Stimulated activated effector memory CD8-positive, alpha-beta T cell treated with anti-CD3 and anti-CD28 coated beads, Interleukin-12 subunit alpha, Interleukin-12 subunit beta, amount 100 ng/mL, for 72 hours (primary cell): ENCODE results near the gene RASA2.
A peak's percentile ranks its signal among the peaks of the same experiment; 100 is the strongest.

Experiments used
- ATAC-seq: fragments of 150-1000 bp; cut with Tn5 transposase; 2 replicates; pipeline ENCODE4 v1.10.0; 2021
- DNase-seq, 2 donors: peaks; one replicate each; pipeline ENCODE4 v3.0.0; 2021 to 2022; ENCODE audit warnings: low spot score in 2 of 2
- H3K27ac Mint-ChIP-seq: one replicate; pipeline ENCODE4 v1.8.0; 2022; ENCODE audit warnings: mild to moderate bottlenecking, mixed read lengths
- H3K36me3 Mint-ChIP-seq: one replicate; pipeline ENCODE4 v1.8.0; 2022; ENCODE audit warnings: mild to moderate bottlenecking, mixed read lengths
- H3K4me1 Mint-ChIP-seq: one replicate; pipeline ENCODE4 v1.8.0; 2022; ENCODE audit warnings: mixed read lengths
- H3K4me3 Mint-ChIP-seq: one replicate; pipeline ENCODE4 v1.8.0; 2022; ENCODE audit warnings: mild to moderate bottlenecking, mixed read lengths
- H3K9me3 Mint-ChIP-seq: one replicate; pipeline ENCODE4 v1.8.0; 2022; ENCODE audit warnings: mixed read lengths

RASA2 gene

DNA sequence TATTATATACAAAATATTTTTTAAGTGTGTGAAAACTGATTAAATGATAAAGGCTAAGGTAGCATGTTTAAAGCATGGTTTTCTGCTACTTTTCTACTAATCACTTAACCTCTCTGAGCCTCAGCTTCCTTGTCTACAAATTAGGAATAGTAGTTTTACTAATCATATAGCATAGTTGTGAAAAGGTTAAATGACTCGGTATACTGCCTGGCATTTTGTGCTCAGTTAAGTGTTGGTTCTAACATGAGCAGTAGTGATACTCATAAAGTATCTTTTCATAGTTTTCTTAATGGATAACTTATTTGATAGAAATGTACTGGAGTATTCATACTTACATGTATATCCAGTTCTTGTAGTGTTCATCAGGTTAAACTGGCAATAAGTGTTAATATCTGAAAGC is 13.6 kb downstream of the RASA2 start:
- ATAC-seq (peak; percentile 57), DNase-seq (no peak)
- Mint-ChIP-seq H3K4me1 (peaks cover 41% of the 10 kb centered on the region), H3K9me3 (no peaks in the 10 kb centered on the region), H3K4me3 (peak overlapping the region; percentile 60), H3K27ac (peak overlapping the region; percentile 89), H3K36me3 (peaks cover 25% of the 10 kb centered on the region)

- ATAC-seq = no peak
- Mint-ChIP-seq H3K9me3 (peaks cover 3% of the 10 kb centered on the region), H3K36me3 (peaks cover 14% of the 10 kb centered on the region), H3K4me3 (no peak overlapping the region), H3K27ac (no peak overlapping the region), H3K4me1 (peaks cover 31% of the 10 kb centered on the region)
- DNase-seq = no peak
Measured at GRCh38 chr3:141505166-141505565, 18.3 kb downstream of the RASA2 start.

DNA sequence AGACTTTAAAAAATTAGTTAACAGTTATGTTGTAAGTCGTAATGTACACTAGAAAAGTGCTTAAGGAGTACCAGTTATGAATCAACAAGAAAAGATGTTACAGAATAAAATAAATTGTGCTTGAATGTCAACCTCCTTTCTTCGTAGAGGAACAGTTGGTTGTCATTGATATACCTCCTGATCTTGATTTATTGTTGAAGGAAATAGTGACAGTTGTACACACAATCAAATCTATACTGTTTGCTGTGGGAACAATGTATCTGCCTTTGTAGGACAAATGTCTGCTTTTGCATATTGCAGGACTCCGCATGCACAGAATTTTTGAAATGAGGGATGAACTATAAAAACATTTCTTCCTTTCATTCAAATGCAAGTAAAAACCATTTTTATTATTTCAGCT is 19.2 kb downstream of the RASA2 start:
- Mint-ChIP-seq H3K36me3 (peaks cover 16% of the 10 kb centered on the region), H3K4me3 (no peak overlapping the region), H3K4me1 (peaks cover 39% of the 10 kb centered on the region), H3K27ac (no peak overlapping the region), H3K9me3 (peaks cover 7% of the 10 kb centered on the region)
- ATAC-seq (no peak), DNase-seq (no peak)

GRCh38 chr3:141507392-141508066 is 20.7 kb downstream of the RASA2 start:
- no peak overlapping the region for H3K4me3 Mint-ChIP-seq
- peaks cover 31% of the 10 kb centered on the region for H3K36me3 Mint-ChIP-seq
- no peak overlapping the region for H3K27ac Mint-ChIP-seq
- H3K9me3 Mint-ChIP-seq = peaks cover 7% of the 10 kb centered on the region
- ATAC-seq (no peak), DNase-seq (no peak)
- H3K4me1 Mint-ChIP-seq = peaks cover 39% of the 10 kb centered on the region

DNA sequence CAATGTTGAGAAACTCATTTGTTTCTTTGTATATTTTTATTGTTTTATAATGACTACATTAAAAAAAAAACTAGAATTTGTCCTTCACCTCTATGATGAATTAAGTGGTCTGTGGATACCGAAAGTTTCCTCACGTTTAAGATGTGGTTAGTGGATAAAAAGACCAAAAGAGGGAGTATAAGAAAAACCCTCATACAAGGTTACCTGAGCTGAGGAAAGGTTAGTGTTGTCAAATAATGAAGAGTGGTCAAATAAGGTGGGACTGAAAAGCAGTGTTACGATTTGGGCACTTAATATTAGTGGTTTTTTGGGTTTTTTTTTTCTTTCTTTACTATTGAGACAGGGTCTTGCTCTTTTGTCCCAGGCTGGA is 21.2 kb downstream of the RASA2 start:
- Mint-ChIP-seq H3K27ac (no peak overlapping the region), H3K4me1 (peaks cover 39% of the 10 kb centered on the region), H3K4me3 (no peak overlapping the region), H3K36me3 (peaks cover 36% of the 10 kb centered on the region), H3K9me3 (peaks cover 7% of the 10 kb centered on the region)
- DNase-seq (no peak), ATAC-seq (no peak)

DNA sequence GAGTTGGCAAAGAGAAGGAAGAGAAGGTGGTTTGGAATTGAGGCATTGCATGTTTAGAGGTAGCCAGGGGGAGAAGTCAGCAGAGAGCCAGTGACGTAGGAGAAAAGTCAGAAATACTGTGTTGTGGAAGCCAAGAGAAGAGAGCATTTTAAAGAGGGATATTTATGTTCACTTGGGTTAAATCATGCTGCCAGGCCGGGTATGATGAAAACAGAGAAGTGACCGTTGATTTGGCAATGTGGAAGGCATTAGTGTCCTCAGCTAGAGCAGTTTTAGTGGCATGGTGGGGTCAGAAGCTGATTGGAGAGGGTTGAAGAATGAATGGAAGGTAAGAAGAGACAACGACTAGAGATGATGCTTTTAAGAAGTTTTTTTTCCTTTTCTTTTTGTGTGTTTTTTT is 24.5 kb downstream of the RASA2 start:
- H3K36me3 Mint-ChIP-seq = peaks cover 69% of the 10 kb centered on the region
- DNase-seq (no peak), ATAC-seq (no peak)
- no peak overlapping the region for H3K4me3 Mint-ChIP-seq
- H3K27ac Mint-ChIP-seq = peak overlapping the region; percentile 41
- peaks cover 7% of the 10 kb centered on the region for H3K9me3 Mint-ChIP-seq
- peaks cover 44% of the 10 kb centered on the region for H3K4me1 Mint-ChIP-seq

- DNase-seq (no peak), ATAC-seq (no peak)
- Mint-ChIP-seq H3K27ac (no peak overlapping the region), H3K36me3 (peaks cover 95% of the 10 kb centered on the region), H3K4me3 (no peak overlapping the region), H3K9me3 (peaks cover 8% of the 10 kb centered on the region), H3K4me1 (peaks cover 33% of the 10 kb centered on the region)
Measured at GRCh38 chr3:141514382-141514781, 27.6 kb downstream of the RASA2 start.

DNA sequence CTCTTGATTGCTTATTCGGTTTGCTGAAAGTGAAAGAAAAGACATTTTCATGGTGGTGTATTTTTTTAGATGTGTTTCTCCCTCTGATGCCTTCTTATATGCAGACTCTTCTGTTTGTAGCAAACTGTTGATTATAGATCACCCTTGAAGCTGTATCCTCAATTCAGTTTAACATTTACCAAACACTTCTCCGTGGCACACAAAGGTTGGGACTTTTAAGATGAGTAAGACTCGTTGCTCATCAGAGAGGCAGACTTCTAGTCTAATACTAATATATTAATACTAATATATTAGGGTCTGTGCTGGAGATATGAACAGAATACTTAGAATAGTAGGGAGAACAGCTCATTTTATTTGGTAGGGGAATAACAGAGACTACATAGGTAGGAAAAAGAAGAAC is 32.8 kb downstream of the RASA2 start:
- ATAC-seq (no peak), DNase-seq (no peak)
- Mint-ChIP-seq H3K27ac (no peak overlapping the region), H3K36me3 (peaks cover 90% of the 10 kb centered on the region), H3K9me3 (peaks cover 3% of the 10 kb centered on the region), H3K4me1 (peaks cover 29% of the 10 kb centered on the region), H3K4me3 (peak overlapping the region; percentile 34)

DNA sequence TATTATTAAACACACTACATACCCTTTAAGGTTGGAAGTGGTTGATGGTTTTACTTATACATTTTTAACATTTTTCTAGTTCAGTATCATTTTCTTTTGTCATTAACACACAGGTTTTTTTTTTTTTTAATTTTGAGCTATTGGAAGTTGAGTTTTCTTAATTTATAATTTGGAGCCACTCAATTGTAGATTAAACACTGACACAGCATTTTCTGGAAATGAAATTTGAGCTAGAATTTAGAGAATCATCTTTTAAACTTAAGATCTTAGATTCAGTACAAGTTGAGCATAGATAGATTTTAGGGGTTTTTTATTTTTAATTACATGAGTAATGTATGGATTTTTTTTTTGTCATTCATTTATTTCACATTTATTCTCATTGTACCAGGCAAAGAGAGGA is 35.0 kb downstream of the RASA2 start:
- H3K27ac Mint-ChIP-seq = peak overlapping the region; percentile 26

GRCh38 chr3:141523615-141524375 is 37.0 kb downstream of the RASA2 start:
- peaks cover 80% of the 10 kb centered on the region for H3K36me3 Mint-ChIP-seq

More for the DNA sequence above, 35.0 kb downstream of the RASA2 start:
- Mint-ChIP-seq H3K36me3 (peaks cover 86% of the 10 kb centered on the region), H3K4me1 (peaks cover 38% of the 10 kb centered on the region), H3K4me3 (no peak overlapping the region), H3K9me3 (peaks cover 3% of the 10 kb centered on the region)
- no peak for ATAC-seq
- DNase-seq = no peak

DNA sequence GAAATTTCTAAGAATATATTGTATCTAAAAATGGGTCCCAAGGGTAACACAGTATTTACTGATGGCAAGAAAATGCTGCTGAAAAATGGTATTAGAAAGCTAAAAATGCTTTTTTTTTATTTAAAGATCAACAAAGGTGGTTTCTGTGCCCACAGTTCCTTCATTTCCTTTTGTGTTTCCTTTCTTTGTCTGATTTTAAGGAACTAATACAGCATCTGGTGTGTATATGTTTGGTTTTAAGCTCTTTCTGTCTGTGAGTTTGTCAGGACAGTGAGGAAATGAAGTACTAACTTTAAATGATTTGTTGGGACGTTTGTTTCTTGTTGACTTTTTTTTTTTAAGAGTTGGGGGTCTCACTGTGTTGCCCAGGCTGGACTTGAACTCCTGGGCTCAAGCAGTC is 38.2 kb downstream of the RASA2 start:
- ATAC-seq (no peak), DNase-seq (no peak)
- Mint-ChIP-seq H3K4me3 (no peak overlapping the region), H3K4me1 (peaks cover 45% of the 10 kb centered on the region), H3K27ac (peak overlapping the region; percentile 18), H3K36me3 (peaks cover 72% of the 10 kb centered on the region), H3K9me3 (no peaks in the 10 kb centered on the region)

More at GRCh38 chr3:141523615-141524375, 37.0 kb downstream of the RASA2 start:
- H3K27ac Mint-ChIP-seq = no peak overlapping the region
- H3K4me3 Mint-ChIP-seq = no peak overlapping the region
- no peaks in the 10 kb centered on the region for H3K9me3 Mint-ChIP-seq
- peaks cover 41% of the 10 kb centered on the region for H3K4me1 Mint-ChIP-seq
- ATAC-seq = no peak
- DNase-seq = no peak

DNA sequence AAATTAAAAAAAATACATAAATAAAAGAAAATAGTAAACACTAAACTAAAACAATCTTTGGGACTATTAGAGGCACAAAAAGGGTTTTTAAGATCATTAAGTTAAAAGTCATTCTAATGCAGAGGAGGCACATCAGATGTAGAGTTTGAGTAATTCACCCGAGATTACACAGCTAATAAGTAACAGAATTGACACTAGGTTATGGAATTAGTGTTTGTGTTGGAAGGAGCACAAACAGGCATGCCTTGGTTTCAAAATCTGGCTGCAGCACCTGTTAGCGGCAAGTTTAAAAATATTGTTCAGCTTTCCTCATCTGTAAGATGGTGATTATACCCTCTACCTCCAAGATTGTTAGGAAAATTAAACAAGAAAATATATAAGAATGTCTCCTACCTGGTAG is 39.0 kb downstream of the RASA2 start:
- Mint-ChIP-seq H3K4me3 (no peak overlapping the region), H3K27ac (no peak overlapping the region), H3K36me3 (peaks cover 76% of the 10 kb centered on the region), H3K9me3 (no peaks in the 10 kb centered on the region), H3K4me1 (peaks cover 39% of the 10 kb centered on the region)
- DNase-seq = no peak
- no peak for ATAC-seq

- H3K27ac Mint-ChIP-seq = no peak overlapping the region
- DNase-seq (no peak), ATAC-seq (no peak)
- no peak overlapping the region for H3K4me3 Mint-ChIP-seq
- peaks cover 73% of the 10 kb centered on the region for H3K36me3 Mint-ChIP-seq
- peaks cover 32% of the 10 kb centered on the region for H3K4me1 Mint-ChIP-seq
- no peaks in the 10 kb centered on the region for H3K9me3 Mint-ChIP-seq
Measured at GRCh38 chr3:141526709-141527108, 39.9 kb downstream of the RASA2 start.

- ATAC-seq = no peak
- DNase-seq = no peak
- no peak overlapping the region for H3K27ac Mint-ChIP-seq
- H3K4me3 Mint-ChIP-seq = no peak overlapping the region
- peaks cover 32% of the 10 kb centered on the region for H3K4me1 Mint-ChIP-seq
- peaks cover 72% of the 10 kb centered on the region for H3K36me3 Mint-ChIP-seq
- no peaks in the 10 kb centered on the region for H3K9me3 Mint-ChIP-seq
Measured at GRCh38 chr3:141528800-141529199, 42.0 kb downstream of the RASA2 start.

- H3K4me3 Mint-ChIP-seq = no peak overlapping the region
- no peak for ATAC-seq
- DNase-seq = no peak
- H3K4me1 Mint-ChIP-seq = peaks cover 32% of the 10 kb centered on the region
- H3K27ac Mint-ChIP-seq = no peak overlapping the region
- H3K9me3 Mint-ChIP-seq = no peaks in the 10 kb centered on the region
- H3K36me3 Mint-ChIP-seq = peaks cover 70% of the 10 kb centered on the region
Measured at GRCh38 chr3:141529256-141529655, 42.4 kb downstream of the RASA2 start.
